Mesendoderm (in vitro differentiated cells): ENCODE results near the gene PARG.
A peak's percentile ranks its signal among the peaks of the same experiment; 100 is the strongest.

Experiments
- DNase-seq: peaks from one replicate; pipeline ENCODE4 v3.0.0; 2013
- H2AK5ac ChIP-seq: 2 replicates; pipeline ENCODE4 v1.6.1; 2013; ENCODE audit warnings: low read length, inconsistent platforms
- H2BK120ac ChIP-seq: 2 replicates; pipeline ENCODE4 v1.6.1; 2013; ENCODE audit warnings: low read depth, mild to moderate bottlenecking, low read length, moderate library complexity, mixed read lengths
- H2BK15ac ChIP-seq: replicated peaks from 2 replicates; pipeline ENCODE4 v1.6.1; 2013; ENCODE audit warnings: low read depth, mild to moderate bottlenecking, moderate library complexity
- H2BK5ac ChIP-seq: 2 replicates; pipeline ENCODE4 v1.6.1; 2013; ENCODE audit warnings: low read length, inconsistent platforms
- H3K18ac ChIP-seq: 2 replicates; pipeline ENCODE4 v1.6.1; 2013; ENCODE audit warnings: mild to moderate bottlenecking, low read length, mixed read lengths
- H3K23ac ChIP-seq: one replicate; pipeline ENCODE4 v1.6.1; 2013; ENCODE audit warnings: low read length
- H3K27ac ChIP-seq: 2 replicates; pipeline ENCODE4 v1.5.1; 2013; ENCODE audit warnings: low read depth, mild to moderate bottlenecking, inconsistent platforms, low read length, moderate library complexity
- H3K27me3 ChIP-seq: 2 replicates; pipeline ENCODE4 v1.6.1; 2013; ENCODE audit warnings: low read length, control low read depth, mild to moderate bottlenecking, inconsistent platforms; ENCODE audit not compliant: insufficient read depth, poor library complexity
- H3K36me3 ChIP-seq: 2 replicates; pipeline ENCODE4 v1.6.1; 2013; ENCODE audit warnings: low read length, inconsistent platforms; ENCODE audit not compliant: control insufficient read depth, insufficient read depth
- H3K4ac ChIP-seq: one replicate; pipeline ENCODE4 v1.6.1; 2013; ENCODE audit warnings: low read depth, mild to moderate bottlenecking, low read length, moderate library complexity
- H3K4me1 ChIP-seq: 2 replicates; pipeline ENCODE4 v1.6.1; 2013; ENCODE audit warnings: low read depth, low read length, inconsistent platforms; ENCODE audit not compliant: control insufficient read depth
- H3K4me2 ChIP-seq: 2 replicates; pipeline ENCODE4 v1.6.1; 2013; ENCODE audit warnings: low read length
- H3K4me3 ChIP-seq: 2 replicates; pipeline ENCODE4 v1.5.1; 2013; ENCODE audit warnings: mild to moderate bottlenecking, low read length
- H3K56ac ChIP-seq: one replicate; pipeline ENCODE4 v1.6.1; 2013; ENCODE audit warnings: low read length
- H3K79me1 ChIP-seq: 2 replicates; pipeline ENCODE4 v1.6.1; 2013; ENCODE audit warnings: low read length, inconsistent platforms
- H3K79me2 ChIP-seq: 2 replicates; pipeline ENCODE4 v1.6.1; 2013; ENCODE audit warnings: mild to moderate bottlenecking, low read length; ENCODE audit not compliant: control insufficient read depth, insufficient read depth
- H3K9ac ChIP-seq: 2 replicates; pipeline ENCODE4 v1.6.1; 2013; ENCODE audit warnings: low read length, inconsistent platforms
- H4K5ac ChIP-seq: one replicate; pipeline ENCODE4 v1.6.1; 2013; ENCODE audit warnings: low read length
- H4K8ac ChIP-seq: one replicate; pipeline ENCODE4 v1.6.1; 2013; ENCODE audit warnings: low read depth, mild to moderate bottlenecking, control low read depth, low read length, moderate library complexity
- WGBS: extraction: QIAGEN DNeasy Blood & Tissue Kit; methylation state at CpG from one replicate; pipeline ENCODE4 v1.1.7; 2013; ENCODE audit warnings: low lambda C conversion rate, missing lambda C conversion rate; ENCODE audit not compliant: insufficient coverage; ENCODE audit errors: extremely low coverage; 5-methylcytosine and 5-hydroxymethylcytosine counted together

Gene PARG

DNA sequence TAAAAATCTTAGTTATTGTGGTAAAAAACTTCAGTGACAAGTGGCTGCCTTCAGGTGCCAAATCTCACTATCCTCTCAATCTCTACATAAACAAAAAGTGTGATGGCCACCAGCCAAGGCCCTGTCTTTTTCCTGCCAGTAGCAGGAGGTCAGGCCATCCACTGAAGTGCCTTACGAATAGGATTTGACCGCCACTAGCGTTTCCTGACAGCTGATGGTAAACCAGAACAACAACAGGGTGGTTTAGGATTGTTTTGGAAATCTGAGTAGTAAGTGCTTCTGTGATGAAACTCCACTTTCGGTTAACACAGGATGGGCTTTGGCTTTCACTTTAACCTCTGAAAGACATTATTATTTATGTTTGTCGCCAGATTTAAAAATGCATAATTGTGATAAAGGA, 124.0 kb downstream of the PARG start:
- H3K4me1 ChIP-seq: no peaks in the 10 kb centered on the region
- WGBS: no CpG with 5 or more reads among the region's 5 CpGs
- no peak overlapping the region for H2BK120ac ChIP-seq

DNA sequence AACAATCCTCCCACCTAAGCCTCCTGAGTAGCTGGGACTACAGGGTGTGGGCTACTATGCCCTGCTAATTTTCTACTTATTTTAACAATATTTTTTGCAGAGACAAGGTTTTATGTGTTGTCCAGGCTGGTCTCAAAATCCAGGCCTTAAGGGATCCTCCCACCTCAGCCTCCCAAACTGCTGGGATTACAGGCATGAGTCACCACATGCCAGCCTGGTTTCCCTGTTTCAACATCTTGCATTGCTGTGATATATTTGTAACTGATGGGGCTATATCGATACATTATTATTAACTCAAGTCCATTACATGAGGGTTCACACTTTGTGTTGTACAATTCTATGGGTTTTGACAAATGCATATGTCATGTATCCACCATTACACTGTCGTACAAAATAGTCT, 137.8 kb downstream of the PARG start:
- Histone ChIP-seq H3K4me1 (no peaks in the 10 kb centered on the region), H4K5ac (no peak overlapping the region), H3K56ac (no peak overlapping the region), H3K79me1 (no peaks in the 10 kb centered on the region), H4K8ac (no peak overlapping the region), H3K18ac (no peak overlapping the region), H3K23ac (no peak overlapping the region), H2BK120ac (no peak overlapping the region), H3K4me3 (no peak overlapping the region), H3K79me2 (no peaks in the 10 kb centered on the region), H3K27ac (no peak overlapping the region), H3K4me2 (no peak overlapping the region), H3K9ac (no peak overlapping the region), H3K27me3 (no peaks in the 10 kb centered on the region), H2BK15ac (no peak overlapping the region), H2BK5ac (no peak overlapping the region), H3K36me3 (no peaks in the 10 kb centered on the region), H3K4ac (no peak overlapping the region), H2AK5ac (no peak overlapping the region)
- no CpG with 5 or more reads among the region's 2 CpGs for WGBS
- DNase-seq: no peak

More for the DNA sequence above, 124.0 kb downstream of the PARG start:
- Histone ChIP-seq H4K5ac (no peak overlapping the region), H3K36me3 (peaks cover 2% of the 10 kb centered on the region), H3K27ac (no peak overlapping the region), H3K9ac (no peak overlapping the region), H3K4me3 (no peak overlapping the region), H3K79me2 (no peaks in the 10 kb centered on the region), H3K27me3 (no peaks in the 10 kb centered on the region), H3K79me1 (no peaks in the 10 kb centered on the region), H3K4me2 (no peak overlapping the region), H3K56ac (no peak overlapping the region), H3K4ac (no peak overlapping the region), H3K18ac (no peak overlapping the region), H3K23ac (no peak overlapping the region), H4K8ac (no peak overlapping the region), H2AK5ac (no peak overlapping the region), H2BK5ac (no peak overlapping the region), H2BK15ac (no peak overlapping the region)
- DNase-seq: no peak

DNA sequence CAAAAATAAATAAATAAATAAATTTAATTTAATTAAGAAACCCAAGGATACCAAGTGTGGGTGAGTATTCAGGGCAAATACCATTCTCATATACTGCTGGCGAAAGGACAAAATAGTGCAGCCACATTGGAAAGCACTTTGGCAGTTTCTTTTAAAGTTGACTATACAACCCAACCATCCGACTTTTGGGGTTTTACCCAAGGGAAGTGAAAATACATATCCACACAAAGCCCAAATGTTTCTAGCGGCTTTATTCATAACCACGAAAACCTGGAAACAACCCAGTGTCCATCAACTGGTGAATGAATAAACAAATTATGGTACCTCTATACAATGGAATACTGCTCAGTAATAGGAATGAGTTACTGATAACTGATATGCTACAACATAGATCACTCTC, 143.6 kb downstream of the PARG start:
- no peak overlapping the region for H2BK5ac ChIP-seq

DNA sequence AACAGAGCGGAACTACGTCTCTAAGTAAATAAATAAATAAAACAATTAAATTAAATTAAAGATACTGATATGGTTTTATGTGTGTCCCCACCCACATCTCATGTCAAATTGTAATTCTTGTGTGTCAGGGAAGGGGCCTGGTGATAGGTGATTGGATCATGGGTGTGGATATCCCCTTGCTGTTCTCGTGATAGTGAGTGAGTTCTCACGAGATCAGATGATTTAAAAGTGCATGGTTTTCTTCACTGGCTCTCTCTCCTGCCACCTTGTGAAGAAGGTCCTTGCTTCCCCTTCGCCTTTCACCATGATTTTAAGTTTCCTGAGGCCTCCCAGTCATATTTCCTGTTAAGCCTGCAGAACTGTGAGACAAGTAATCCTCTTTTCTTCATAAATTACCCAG, 150.7 kb downstream of the PARG start:
- Histone ChIP-seq H3K4me1 (no peaks in the 10 kb centered on the region), H3K23ac (no peak overlapping the region), H3K4me2 (no peak overlapping the region), H3K27me3 (no peaks in the 10 kb centered on the region), H2BK5ac (no peak overlapping the region), H3K79me2 (no peaks in the 10 kb centered on the region), H3K4me3 (no peak overlapping the region), H3K18ac (no peak overlapping the region), H4K5ac (no peak overlapping the region), H3K36me3 (no peaks in the 10 kb centered on the region), H2BK15ac (no peak overlapping the region), H4K8ac (no peak overlapping the region), H3K79me1 (no peaks in the 10 kb centered on the region), H3K4ac (no peak overlapping the region), H3K9ac (no peak overlapping the region), H2AK5ac (no peak overlapping the region), H3K56ac (no peak overlapping the region), H2BK120ac (no peak overlapping the region), H3K27ac (no peak overlapping the region)
- DNase-seq: peak; percentile 37
- WGBS: no CpG with 5 or more reads among the region's 5 CpGs

More for the DNA sequence above, 143.6 kb downstream of the PARG start:
- no peak overlapping the region for H3K4ac ChIP-seq
- no peaks in the 10 kb centered on the region for H3K79me2 ChIP-seq
- no peak overlapping the region for H3K23ac ChIP-seq
- H3K18ac ChIP-seq: no peak overlapping the region
- no peaks in the 10 kb centered on the region for H3K79me1 ChIP-seq
- H3K4me1 ChIP-seq: no peaks in the 10 kb centered on the region
- no peak overlapping the region for H4K8ac ChIP-seq
- WGBS: no CpG with 5 or more reads among the region's 4 CpGs
- H2BK15ac ChIP-seq: no peak overlapping the region
- H4K5ac ChIP-seq: no peak overlapping the region
- H2BK120ac ChIP-seq: no peak overlapping the region
- H3K4me2 ChIP-seq: no peak overlapping the region
- no peak overlapping the region for H3K56ac ChIP-seq
- H3K36me3 ChIP-seq: no peaks in the 10 kb centered on the region
- no peak overlapping the region for H3K4me3 ChIP-seq
- H3K27ac ChIP-seq: no peak overlapping the region
- no peak overlapping the region for H3K9ac ChIP-seq
- H2AK5ac ChIP-seq: no peak overlapping the region
- H3K27me3 ChIP-seq: no peaks in the 10 kb centered on the region
- DNase-seq: no peak

DNA sequence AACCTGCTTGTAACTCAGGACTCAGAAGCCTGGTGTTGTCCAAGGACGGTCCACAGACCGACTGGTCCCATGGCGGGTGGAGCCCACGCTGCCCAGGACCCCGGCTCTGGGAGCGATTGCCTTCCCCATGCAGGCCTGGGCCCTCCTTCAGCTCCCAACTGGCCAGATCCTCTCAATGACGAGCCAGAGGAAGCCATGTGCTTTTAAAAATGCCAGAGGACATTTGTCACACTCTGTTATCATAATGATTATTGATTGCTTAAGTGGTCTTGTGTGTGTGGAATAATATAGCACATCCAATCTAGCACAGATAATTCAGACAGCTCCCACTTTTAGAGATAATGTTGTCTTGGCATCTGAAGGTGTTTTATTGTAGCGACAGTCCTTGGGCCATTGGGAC, 157.1 kb downstream of the PARG start:
- Histone ChIP-seq H2BK15ac (no peak overlapping the region), H4K5ac (no peak overlapping the region), H3K4me3 (no peak overlapping the region), H3K23ac (no peak overlapping the region), H2AK5ac (no peak overlapping the region), H2BK5ac (no peak overlapping the region), H3K18ac (no peak overlapping the region), H3K27ac (no peak overlapping the region), H3K79me2 (no peaks in the 10 kb centered on the region), H4K8ac (no peak overlapping the region), H3K56ac (no peak overlapping the region), H3K4me1 (no peaks in the 10 kb centered on the region), H2BK120ac (no peak overlapping the region), H3K36me3 (no peaks in the 10 kb centered on the region), H3K9ac (no peak overlapping the region), H3K4ac (no peak overlapping the region), H3K79me1 (no peaks in the 10 kb centered on the region), H3K27me3 (no peaks in the 10 kb centered on the region), H3K4me2 (no peak overlapping the region)
- WGBS: no CpG with 5 or more reads among the region's 8 CpGs
- DNase-seq: peak; percentile 87

DNA sequence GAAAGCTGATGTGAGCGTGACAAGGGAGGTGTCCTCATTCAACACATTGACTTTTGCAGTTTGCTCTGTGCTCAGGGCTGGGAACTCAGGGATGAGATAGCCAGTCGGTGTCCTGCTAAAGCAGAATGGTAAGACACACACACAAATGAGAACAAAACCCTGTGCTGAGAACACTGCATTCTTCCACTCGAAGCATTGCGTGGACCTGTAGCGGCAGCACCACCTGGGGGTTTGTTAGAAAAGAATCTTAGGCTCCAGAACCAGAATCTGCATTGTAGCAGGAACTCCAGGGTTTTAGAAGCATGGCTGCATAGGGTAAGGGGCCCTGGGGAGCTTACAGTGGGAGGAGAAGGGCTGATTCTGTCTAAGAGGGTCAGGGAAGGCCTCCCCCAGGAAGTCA, 158.2 kb downstream of the PARG start:
- no peaks in the 10 kb centered on the region for H3K79me1 ChIP-seq
- peak; percentile 57 for DNase-seq
- no peak overlapping the region for H3K23ac ChIP-seq
- H3K4me1 ChIP-seq: no peaks in the 10 kb centered on the region
- no peak overlapping the region for H2BK15ac ChIP-seq
- H2BK120ac ChIP-seq: no peak overlapping the region
- no peak overlapping the region for H3K9ac ChIP-seq
- H3K4me2 ChIP-seq: no peak overlapping the region
- H4K8ac ChIP-seq: no peak overlapping the region
- H3K36me3 ChIP-seq: no peaks in the 10 kb centered on the region
- no peak overlapping the region for H3K56ac ChIP-seq
- H3K27me3 ChIP-seq: no peaks in the 10 kb centered on the region
- H3K4me3 ChIP-seq: no peak overlapping the region
- H3K27ac ChIP-seq: no peak overlapping the region
- WGBS: no CpG with 5 or more reads among the region's 5 CpGs
- H4K5ac ChIP-seq: no peak overlapping the region
- no peak overlapping the region for H2AK5ac ChIP-seq
- no peaks in the 10 kb centered on the region for H3K79me2 ChIP-seq
- H3K4ac ChIP-seq: no peak overlapping the region
- no peak overlapping the region for H3K18ac ChIP-seq
- no peak overlapping the region for H2BK5ac ChIP-seq
